ENCODE results near the gene RBPJL. TPM values are rescaled to one million over a fixed set of nuclear protein-coding genes. Genes with fewer than 3 reads are reported as not detected.
"Not testable (repeated sequence)": the region's sequence is repeated elsewhere in the genome, so short reads cannot be mapped to it uniquely, and the experiment has no call there.

Gene RBPJL
- total and polyA plus RNA-seq, 2 donors = 0.07 TPM; not detected in 1

- H3K36me3 ChIP-seq (ENCODE audit: control insufficient read depth in 2 of 2, insufficient read depth in 2 of 2, low read length in 1 of 2) = no peaks in the 10 kb centered on the region
- H3K9me3 ChIP-seq (ENCODE audit: control insufficient read depth in 2 of 2, insufficient read depth in 1 of 2, low read length in 1 of 2) = no peaks in the 10 kb centered on the region
- H3K27ac ChIP-seq (ENCODE audit: low read depth in 1 of 2, low read length in 1 of 2) = peak within 1 kb of the TSS in 1 of 2 donors; percentile 42
- H3K4me3 ChIP-seq (ENCODE audit: low read length in 2 of 2) = peak within 1 kb of the TSS; percentile 40 to 49
- 5% methylated on average over 77 of the region's 77 CpGs for WGBS
- peaks cover 24 to 49% of the 10 kb centered on the region in 2 donors for H3K27me3 ChIP-seq (ENCODE audit: control insufficient read depth in 2 of 2, insufficient read depth in 1 of 2, low read length in 1 of 2)
- DNase-seq (ENCODE audit: low read depth in 6 of 9, low spot score in 9 of 9) = no peak
- peaks cover 0 to 11% of the 10 kb centered on the region in 2 donors for H3K4me1 ChIP-seq (ENCODE audit: control insufficient read depth in 2 of 2, insufficient read depth in 2 of 2, low read length in 2 of 2)
Observed at GRCh38 chr20:45347936-45348778, 41.5 kb downstream of the RBPJL start, which contains the start of gene SDC4. SDC4 (minus strand) TSS chr20:45348424; CDS start chr20:45348384, 40 bp downstream.

- DNase-seq (ENCODE audit: low read depth in 6 of 9, low spot score in 9 of 9) = no peak
- no peak overlapping the region for H3K4me3 ChIP-seq (ENCODE audit: low read length in 2 of 2)
- H3K27ac ChIP-seq (ENCODE audit: low read depth in 1 of 2, low read length in 1 of 2) = no peak overlapping the region
- peaks cover 0 to 11% of the 10 kb centered on the region in 2 donors for H3K4me1 ChIP-seq (ENCODE audit: control insufficient read depth in 2 of 2, insufficient read depth in 2 of 2, low read length in 2 of 2)
- no peaks in the 10 kb centered on the region for H3K36me3 ChIP-seq (ENCODE audit: control insufficient read depth in 2 of 2, insufficient read depth in 2 of 2, low read length in 1 of 2)
- WGBS = 20% methylated on average over 1 of the region's 1 CpG
- no peaks in the 10 kb centered on the region for H3K9me3 ChIP-seq (ENCODE audit: control insufficient read depth in 2 of 2, insufficient read depth in 1 of 2, low read length in 1 of 2)
- peaks cover 24 to 49% of the 10 kb centered on the region in 2 donors for H3K27me3 ChIP-seq (ENCODE audit: control insufficient read depth in 2 of 2, insufficient read depth in 1 of 2, low read length in 1 of 2)
Observed at GRCh38 chr20:45350217-45350616, 43.6 kb downstream of the RBPJL start.

DNA sequence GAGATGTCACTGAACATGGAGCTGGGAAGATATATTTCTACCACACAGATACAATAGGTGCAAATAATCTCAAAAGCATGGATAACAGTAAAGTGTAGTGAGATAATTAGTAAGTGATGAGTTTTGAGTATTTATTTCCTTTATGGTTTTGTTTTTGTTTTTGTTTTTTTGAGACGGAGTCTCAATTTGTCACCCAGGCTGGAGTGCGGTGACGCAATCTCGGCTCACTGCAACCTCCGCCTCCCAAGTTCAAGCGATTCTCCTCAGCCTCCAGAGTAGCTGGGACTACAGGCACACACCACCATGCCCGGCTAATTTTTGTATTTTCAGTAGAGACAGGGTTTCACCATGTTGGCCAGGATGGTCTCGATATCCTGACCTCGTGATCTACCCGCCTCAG is 44.2 kb downstream of the RBPJL start:
- H3K4me1 ChIP-seq (ENCODE audit: control insufficient read depth in 2 of 2, insufficient read depth in 2 of 2, low read length in 2 of 2); H3K27ac ChIP-seq (ENCODE audit: low read depth in 1 of 2, low read length in 1 of 2); H3K36me3 ChIP-seq (ENCODE audit: control insufficient read depth in 2 of 2, insufficient read depth in 2 of 2, low read length in 1 of 2); H3K9me3 ChIP-seq (ENCODE audit: control insufficient read depth in 2 of 2, insufficient read depth in 1 of 2, low read length in 1 of 2); DNase-seq (ENCODE audit: low read depth in 6 of 9, low spot score in 9 of 9); H3K4me3 ChIP-seq (ENCODE audit: low read length in 2 of 2): not testable (repeated sequence)
- peaks cover 24 to 45% of the 10 kb centered on the region in 2 donors for H3K27me3 ChIP-seq (ENCODE audit: control insufficient read depth in 2 of 2, insufficient read depth in 1 of 2, low read length in 1 of 2)
- 97% methylated on average over 10 of the region's 10 CpGs for WGBS

DNA sequence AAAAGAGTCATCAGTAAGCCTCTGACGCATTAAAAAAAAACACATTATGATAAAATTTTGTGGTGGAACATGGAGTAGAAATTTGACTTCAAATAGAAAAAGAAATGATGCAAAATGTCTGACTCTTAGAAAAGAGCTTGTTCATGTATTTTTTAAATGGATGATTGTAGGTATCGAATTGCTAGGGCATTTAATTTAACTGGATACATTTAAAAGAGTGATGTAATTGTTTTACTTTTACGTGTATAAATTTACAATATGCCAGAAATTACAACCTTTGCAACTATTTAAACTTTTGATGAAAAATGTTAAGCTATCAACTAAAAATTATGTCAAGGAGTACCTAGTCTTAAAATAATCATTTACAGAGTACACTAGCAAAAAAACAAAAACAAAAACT is 46.1 kb downstream of the RBPJL start:
- peaks cover 0 to 3% of the 10 kb centered on the region in 2 donors for H3K4me1 ChIP-seq (ENCODE audit: control insufficient read depth in 2 of 2, insufficient read depth in 2 of 2, low read length in 2 of 2)
- no peak overlapping the region for H3K4me3 ChIP-seq (ENCODE audit: low read length in 2 of 2)
- H3K27ac ChIP-seq (ENCODE audit: low read depth in 1 of 2, low read length in 1 of 2) = no peak overlapping the region
- H3K36me3 ChIP-seq (ENCODE audit: control insufficient read depth in 2 of 2, insufficient read depth in 2 of 2, low read length in 1 of 2) = no peaks in the 10 kb centered on the region
- 95% methylated on average over 3 of the region's 3 CpGs for WGBS
- no peak for DNase-seq (ENCODE audit: low read depth in 6 of 9, low spot score in 9 of 9)
- no peaks in the 10 kb centered on the region for H3K9me3 ChIP-seq (ENCODE audit: control insufficient read depth in 2 of 2, insufficient read depth in 1 of 2, low read length in 1 of 2)
- H3K27me3 ChIP-seq (ENCODE audit: control insufficient read depth in 2 of 2, insufficient read depth in 1 of 2, low read length in 1 of 2) = peaks cover 18 to 27% of the 10 kb centered on the region in 2 donors

DNA sequence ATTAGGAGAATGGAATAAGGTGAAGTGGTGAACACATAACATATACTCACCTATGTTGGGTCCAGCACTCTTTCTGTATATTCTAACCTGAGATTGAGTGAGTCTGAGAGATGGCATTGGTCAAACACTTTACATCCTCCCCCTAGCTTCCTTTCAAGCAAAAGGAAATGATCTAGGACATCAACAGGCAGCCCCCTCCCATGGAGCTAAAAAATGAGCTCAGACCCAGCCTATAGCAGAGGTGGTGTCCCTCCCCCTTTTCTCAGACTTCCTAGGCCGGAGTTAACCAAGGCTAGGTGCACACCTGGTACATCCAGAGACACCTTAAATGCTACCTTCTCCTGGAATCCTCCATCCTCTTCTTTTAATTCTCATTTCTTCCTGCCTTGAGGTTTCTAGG is 47.1 kb downstream of the RBPJL start:
- H3K27me3 ChIP-seq (ENCODE audit: control insufficient read depth in 2 of 2, insufficient read depth in 1 of 2, low read length in 1 of 2) = peaks cover 7 to 19% of the 10 kb centered on the region in 2 donors
- H3K27ac ChIP-seq (ENCODE audit: low read depth in 1 of 2, low read length in 1 of 2) = no peak overlapping the region
- WGBS = 91% methylated on average over 1 of the region's 1 CpG
- H3K4me1 ChIP-seq (ENCODE audit: control insufficient read depth in 2 of 2, insufficient read depth in 2 of 2, low read length in 2 of 2) = no peaks in the 10 kb centered on the region
- no peak overlapping the region for H3K4me3 ChIP-seq (ENCODE audit: low read length in 2 of 2)
- H3K9me3 ChIP-seq (ENCODE audit: control insufficient read depth in 2 of 2, insufficient read depth in 1 of 2, low read length in 1 of 2) = no peaks in the 10 kb centered on the region
- H3K36me3 ChIP-seq (ENCODE audit: control insufficient read depth in 2 of 2, insufficient read depth in 2 of 2, low read length in 1 of 2) = no peaks in the 10 kb centered on the region
- DNase-seq (ENCODE audit: low read depth in 6 of 9, low spot score in 9 of 9) = no peak

DNA sequence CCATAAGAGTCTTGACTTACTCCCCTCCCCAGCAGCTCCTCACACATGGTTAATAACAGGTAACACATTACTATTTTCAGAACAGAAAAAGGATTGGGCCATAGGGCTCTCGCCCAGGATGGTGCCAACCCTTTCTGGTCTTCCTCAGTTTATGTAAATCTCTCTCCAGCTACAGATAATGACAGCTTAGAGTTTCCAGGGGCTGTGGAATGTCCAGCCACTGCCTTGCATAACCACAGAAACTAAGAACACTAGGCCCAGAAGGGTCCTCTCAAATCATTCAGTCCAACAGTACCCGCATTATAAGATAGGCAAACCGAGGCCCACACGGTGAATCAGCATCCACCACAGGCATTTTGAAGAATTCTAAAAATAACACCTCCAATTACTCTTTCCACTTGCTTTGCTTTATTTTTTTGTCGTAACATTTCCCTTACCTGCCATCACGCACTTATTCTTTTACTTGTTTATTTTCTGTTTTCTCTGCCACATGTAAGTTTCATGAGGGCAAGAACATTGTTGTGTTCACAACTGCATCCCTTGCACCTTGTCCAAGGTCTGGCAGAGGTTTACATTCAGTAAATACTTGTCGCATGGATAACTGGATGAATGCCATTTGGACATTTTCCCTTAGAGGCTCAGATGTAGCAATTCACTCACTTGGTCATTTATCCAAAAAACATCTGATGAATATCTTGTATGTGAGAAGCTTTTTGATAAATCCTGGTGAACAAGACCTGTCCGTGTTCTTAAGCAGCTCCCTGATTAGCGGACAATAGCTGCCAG is 48.0 kb downstream of the RBPJL start:
- no peak for DNase-seq (ENCODE audit: low read depth in 6 of 9, low spot score in 9 of 9)
- Histone ChIP-seq H3K36me3 (ENCODE audit: control insufficient read depth in 2 of 2, insufficient read depth in 2 of 2, low read length in 1 of 2) (no peaks in the 10 kb centered on the region), H3K27me3 (ENCODE audit: control insufficient read depth in 2 of 2, insufficient read depth in 1 of 2, low read length in 1 of 2) (peaks cover 4 to 10% of the 10 kb centered on the region in 2 donors), H3K4me1 (ENCODE audit: control insufficient read depth in 2 of 2, insufficient read depth in 2 of 2, low read length in 2 of 2) (no peaks in the 10 kb centered on the region), H3K4me3 (ENCODE audit: low read length in 2 of 2) (no peak overlapping the region), H3K9me3 (ENCODE audit: control insufficient read depth in 2 of 2, insufficient read depth in 1 of 2, low read length in 1 of 2) (no peaks in the 10 kb centered on the region), H3K27ac (ENCODE audit: low read depth in 1 of 2, low read length in 1 of 2) (no peak overlapping the region)
- 85% methylated on average over 9 of the region's 9 CpGs for WGBS

DNA sequence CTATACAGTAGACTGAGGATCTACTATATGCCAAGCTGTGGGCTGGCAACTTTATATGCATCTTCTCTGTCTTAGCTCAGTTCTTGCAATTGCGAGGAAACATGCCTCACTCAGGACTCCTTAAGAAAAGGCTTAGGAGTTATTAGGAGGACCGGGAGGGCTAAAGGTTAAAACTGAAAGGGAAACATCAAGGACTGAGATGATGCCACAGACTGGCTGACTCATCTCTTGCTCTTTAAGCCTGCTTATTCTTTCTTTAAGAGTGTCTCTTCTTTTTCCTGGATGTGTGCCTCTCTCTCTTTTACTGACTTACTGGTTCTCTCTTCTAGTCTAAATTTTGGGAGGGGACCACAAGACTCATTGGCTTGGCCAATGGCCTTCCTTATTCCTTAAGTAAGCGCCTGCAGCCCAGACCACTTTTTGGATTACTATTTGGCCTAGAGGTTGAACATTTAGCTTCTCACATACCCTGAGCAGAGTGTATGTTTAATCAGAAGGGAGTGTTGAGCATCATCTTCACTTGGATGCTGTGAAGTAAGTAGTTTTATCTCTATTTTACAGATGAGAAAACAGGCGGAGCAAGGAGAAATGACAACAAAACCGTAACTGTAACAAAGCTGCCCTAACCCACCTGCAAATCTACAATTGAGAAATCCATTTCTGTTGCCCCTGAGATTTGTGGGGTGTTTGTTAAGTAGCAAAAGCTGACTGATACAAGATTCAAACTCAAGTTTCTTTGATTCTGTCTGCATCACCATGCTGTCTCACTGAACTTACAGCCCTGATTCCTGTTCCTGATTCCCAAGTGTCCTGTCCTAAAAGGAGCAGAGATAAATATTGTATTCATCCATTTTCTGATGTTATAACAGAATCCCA is 48.8 kb downstream of the RBPJL start:
- Histone ChIP-seq H3K4me3 (ENCODE audit: low read length in 2 of 2) (no peak overlapping the region), H3K4me1 (ENCODE audit: control insufficient read depth in 2 of 2, insufficient read depth in 2 of 2, low read length in 2 of 2) (no peaks in the 10 kb centered on the region), H3K27me3 (ENCODE audit: control insufficient read depth in 2 of 2, insufficient read depth in 1 of 2, low read length in 1 of 2) (peaks cover 0 to 7% of the 10 kb centered on the region in 2 donors), H3K27ac (ENCODE audit: low read depth in 1 of 2, low read length in 1 of 2) (no peak overlapping the region), H3K36me3 (ENCODE audit: control insufficient read depth in 2 of 2, insufficient read depth in 2 of 2, low read length in 1 of 2) (no peaks in the 10 kb centered on the region), H3K9me3 (ENCODE audit: control insufficient read depth in 2 of 2, insufficient read depth in 1 of 2, low read length in 1 of 2) (no peaks in the 10 kb centered on the region)
- WGBS = 54% methylated on average over 5 of the region's 5 CpGs
- no peak for DNase-seq (ENCODE audit: low read depth in 6 of 9, low spot score in 9 of 9)

DNA sequence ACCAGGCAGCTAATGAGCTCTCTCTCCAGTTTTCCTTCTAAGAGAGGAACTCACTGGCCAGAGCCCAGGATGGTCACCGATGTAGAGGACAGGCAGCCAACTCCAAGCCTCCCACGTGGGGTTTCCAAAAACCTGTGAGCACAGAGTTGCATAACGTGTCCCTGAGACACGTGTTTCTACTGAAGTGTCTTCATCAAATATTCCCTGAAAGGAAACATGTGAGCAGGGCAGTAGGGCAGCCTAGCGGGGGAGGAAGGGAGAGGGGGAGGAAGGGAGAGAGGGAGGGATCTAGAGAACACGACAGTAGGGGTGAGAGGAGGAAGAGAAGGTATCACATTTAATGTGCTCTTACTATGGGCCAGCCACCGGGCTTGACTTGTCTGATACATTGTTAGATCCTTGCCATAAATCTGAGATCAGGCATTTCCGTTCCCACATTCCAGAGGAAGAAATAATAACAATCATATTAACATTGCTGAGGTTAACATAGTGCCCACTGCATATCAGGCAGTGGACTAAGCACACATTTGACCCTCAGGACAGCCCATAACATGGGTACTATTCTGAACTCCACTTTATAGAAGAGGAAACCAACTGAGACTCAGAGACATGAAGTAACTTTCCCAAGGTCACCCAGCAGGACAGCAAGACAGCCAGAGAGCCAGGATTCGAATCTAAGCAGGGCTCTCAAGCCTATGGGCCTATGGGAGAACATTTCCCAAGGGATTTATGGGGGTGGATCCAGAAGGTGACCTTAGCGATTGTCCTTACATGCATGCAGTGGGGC is 51.8 kb downstream of the RBPJL start:
- 56% methylated on average over 10 of the region's 10 CpGs for WGBS
- H3K27me3 ChIP-seq (ENCODE audit: control insufficient read depth in 2 of 2, insufficient read depth in 1 of 2, low read length in 1 of 2) = peaks cover 0 to 2% of the 10 kb centered on the region in 2 donors
- H3K27ac ChIP-seq (ENCODE audit: low read depth in 1 of 2, low read length in 1 of 2) = peak overlapping the region in 1 of 2 donors; percentile 10
- H3K4me3 ChIP-seq (ENCODE audit: low read length in 2 of 2) = no peak overlapping the region
- peaks cover 0 to 4% of the 10 kb centered on the region in 2 donors for H3K4me1 ChIP-seq (ENCODE audit: control insufficient read depth in 2 of 2, insufficient read depth in 2 of 2, low read length in 2 of 2)
- no peaks in the 10 kb centered on the region for H3K36me3 ChIP-seq (ENCODE audit: control insufficient read depth in 2 of 2, insufficient read depth in 2 of 2, low read length in 1 of 2)
- DNase-seq (ENCODE audit: low read depth in 6 of 9, low spot score in 9 of 9) = no peak
- no peaks in the 10 kb centered on the region for H3K9me3 ChIP-seq (ENCODE audit: control insufficient read depth in 2 of 2, insufficient read depth in 1 of 2, low read length in 1 of 2)

All from thymus (tissue), 11 donors.